K562 (cell line): ENCODE measurements around the gene ZSWIM6. TPM values are rescaled to one million over a fixed set of nuclear protein-coding genes. Genes with fewer than 3 reads are reported as not detected.
A peak's percentile ranks its signal among the peaks of the same experiment; 100 is the strongest.

Source experiments
- ATAC-seq: fragments of 200-7000 bp; cut with Tn5 transposase; 3 replicates; pipeline ENCODE4 v1.9.1; 2020; ENCODE audit warnings: moderate library complexity
- BruUV-seq: library from RNA; stranded (reverse); fragments of 400-500 nt; replicated peaks from 2 replicates; lab custom pipeline; 2021; lab: Mats Ljungman, UMichigan
- CTCF ChIA-PET: fragments of 300-600 bp; formaldehyde crosslinking; extraction: SDS; loops from one replicate; lab custom pipeline; 2021; ENCODE audit warnings: low intra/inter-chr PET ratio; lab: Yijun Ruan, JAX
- POLR2A ChIA-PET: fragments of 300-600, 350-650 bp; sonication (Branson Sonifier 250); formaldehyde crosslinking; extraction: SDS; loops from one replicate; lab custom pipeline; 2021; ENCODE audit warnings: antibody characterized with exemption, inconsistent platforms; lab: Yijun Ruan, JAX
- DNase-seq, 4 experiments: peaks; one replicate each; pipeline versions ENCODE4 v3.0.0 to v3.0.0-alpha.2; 2011 to 2018; ENCODE audit warnings: low spot score in 3 of 4, mixed read lengths in 3 of 4; ENCODE audit errors: extremely low read depth in 1 of 4
- FAIRE-seq: peaks from 2 replicates; lab custom pipeline; 2011; peaks lifted over from hg19 to GRCh38; lab: Jason Lieb, UNC
- H2AFZ ChIP-seq: 2 replicates; pipeline ENCODE4 v1.6.0; 2011; ENCODE audit warnings: low read depth, low read length, control low read depth, inconsistent platforms
- H3K27ac ChIP-seq: fragments of 200-600 bp; 3 replicates; pipeline ENCODE4 v1.8.0; 2011; ENCODE audit warnings: low read depth, mild to moderate bottlenecking, control low read depth, inconsistent platforms, low read length, moderate library complexity, mixed read lengths; ENCODE audit errors: extremely low read depth
- H3K27me3 ChIP-seq, 2 experiments: fragments of 300-600 bp in 1 of 2; 2 replicates in 1 of 2; 3 replicates in 1 of 2; pipeline versions ENCODE4 v1.6.0 to v1.8.0; 2011; ENCODE audit warnings: inconsistent platforms in 2 of 2, low read length in 2 of 2, mild to moderate bottlenecking in 1 of 2, mixed read lengths in 1 of 2, moderate library complexity in 1 of 2; ENCODE audit not compliant: control insufficient read depth in 2 of 2, insufficient read depth in 2 of 2
- H3K36me3 ChIP-seq: fragments of 300-600 bp; 3 replicates; pipeline ENCODE4 v1.8.0; 2011; ENCODE audit warnings: mild to moderate bottlenecking, low read length, inconsistent platforms; ENCODE audit not compliant: control insufficient read depth, insufficient read depth
- H3K4me1 ChIP-seq, 2 experiments: fragments of 200-600 bp in 1 of 2; replicated peaks in 1 of 2; 2 replicates in 1 of 2; 3 replicates in 1 of 2; pipeline versions ENCODE4 v1.5.1 to v1.8.0; 2011; ENCODE audit warnings: inconsistent platforms in 2 of 2, low read length in 2 of 2, mild to moderate bottlenecking in 1 of 2, mixed read lengths in 1 of 2, moderate library complexity in 1 of 2; ENCODE audit not compliant: control insufficient read depth in 2 of 2, insufficient read depth in 2 of 2
- H3K4me2 ChIP-seq: 2 replicates; pipeline ENCODE4 v1.6.1; 2011; ENCODE audit warnings: low read length, control low read depth, inconsistent platforms, mixed read lengths; ENCODE audit not compliant: insufficient read depth
- H3K4me3 ChIP-seq: fragments of 200-600 bp; sonication (generic), shearing (Covaris generic); 2 replicates; pipeline ENCODE4 v1.5.1; 2016; ENCODE audit warnings: control low read depth, inconsistent platforms
- H3K79me2 ChIP-seq: fragments of 200-600 bp; 3 replicates; pipeline ENCODE4 v1.8.0; 2011; ENCODE audit warnings: low read length, inconsistent platforms; ENCODE audit not compliant: control insufficient read depth, insufficient read depth
- H3K9ac ChIP-seq, 2 experiments: 2 replicates each; pipeline versions ENCODE4 v1.6.0 to v1.6.1; 2011; ENCODE audit warnings: low read depth in 2 of 2, low read length in 2 of 2, control low read depth in 1 of 2, inconsistent platforms in 1 of 2, mild to moderate bottlenecking in 1 of 2, mixed read lengths in 1 of 2; ENCODE audit not compliant: insufficient read depth in 1 of 2
- H3K9me1 ChIP-seq: one replicate; pipeline ENCODE4 v1.6.0; 2011; ENCODE audit warnings: inconsistent platforms, mild to moderate bottlenecking, low read length, moderate library complexity; ENCODE audit not compliant: control insufficient read depth, insufficient read depth
- H3K9me3 ChIP-seq: replicated peaks from 2 replicates; pipeline ENCODE4 v1.5.1; 2011; ENCODE audit warnings: low read depth, low read length, inconsistent platforms; ENCODE audit not compliant: control insufficient read depth, insufficient read depth
- H4K20me1 ChIP-seq: replicated peaks from 2 replicates; pipeline ENCODE4 v1.6.1; 2011; ENCODE audit warnings: low read length, inconsistent platforms, mixed read lengths; ENCODE audit not compliant: control insufficient read depth, insufficient read depth
- FOXP4 ChIP-seq: sonication (generic); formaldehyde crosslinking; IDR thresholded peaks from 2 replicates; pipeline ENCODE4 v1.8.0; 2022; ENCODE audit warnings: mild to moderate bottlenecking, missing genetic modification reagents, borderline replicate concordance
- JUNB ChIP-seq: fragments of 450-650 bp; formaldehyde crosslinking; conservative IDR thresholded peaks from 2 replicates; pipeline ENCODE4 v1.4.0; 2020; ENCODE audit warnings: mild to moderate bottlenecking
- MBD2 ChIP-seq: sonication (generic); IDR thresholded peaks from 2 replicates; pipeline ENCODE4 v1.6.1; 2016; ENCODE audit warnings: low read depth, borderline replicate concordance
- POLR2G ChIP-seq: fragments of 200-400 bp; formaldehyde crosslinking; IDR thresholded peaks from 2 replicates; pipeline ENCODE4 v1.6.1; 2017; ENCODE audit warnings: low read depth, mild to moderate bottlenecking, antibody characterized with exemption, low read length, moderate library complexity
- PTRF ChIP-seq: fragments of 450-650 bp; IDR thresholded peaks from 2 replicates; pipeline ENCODE4 v1.6.1; 2016; ENCODE audit warnings: mild to moderate bottlenecking, missing genetic modification characterization, missing compliant biosample characterization
- SIN3A ChIP-seq, 2 experiments: fragments of 150-350 bp in 1 of 2; IDR thresholded peaks; 2 replicates each; pipeline ENCODE4 v1.6.1; 2011 to 2016; ENCODE audit warnings: borderline replicate concordance in 2 of 2, low read depth in 2 of 2, low read length in 2 of 2, mild to moderate bottlenecking in 2 of 2, moderate library complexity in 2 of 2; ENCODE audit not compliant: control insufficient read depth in 1 of 2
- ZNF408 ChIP-seq: fragments of 250-450 bp; sonication (Bioruptor Pico); IDR thresholded peaks from 2 replicates; pipeline ENCODE4 v1.4.0; 2020; ENCODE audit warnings: low read depth, mild to moderate bottlenecking, moderate library complexity
- ZNF551 ChIP-seq: fragments of 250-450 bp; sonication (Bioruptor Pico); IDR thresholded peaks from 2 replicates; pipeline ENCODE4 v1.5.0; 2021; ENCODE audit warnings: mild to moderate bottlenecking, moderate library complexity
- WGBS: fragments of 100-300 bp; shearing (Covaris generic); methylation state at CpG from one replicate; pipeline ENCODE4 v1.1.6; 2016; ENCODE audit warnings: low coverage, mixed read lengths; ENCODE audit not compliant: insufficient coverage; ENCODE audit errors: missing lambda C conversion rate; 5-methylcytosine and 5-hydroxymethylcytosine counted together
- in situ Hi-C: fragments of 300-500 bp; cut with MboI; formaldehyde crosslinking; loops from 4 replicates; pipeline ENCODE4 v1.15.0; 2018; ENCODE audit warnings: inconsistent platforms, mixed read lengths
- intact Hi-C: fragments of 100-400 bp; cut with micrococcal nuclease; formaldehyde crosslinking; loops from 2 replicates; pipeline ENCODE4 v1.14.2; 2022
- polyA plus RNA-seq, 8 experiments: library from polyadenylated mRNA; depleted of rRNA in 4 of 8; stranded (reverse) in 5 of 8; unstranded in 3 of 8; fragments of >200 nt; fragmentation: Nextera tagmentation in 2 of 8; fragmentation: Illumina TruSeq in 1 of 8; extraction: Ambion mirVana in 2 of 8; extraction: Trizol in 1 of 8; gene quantifications; 2 replicates each; pipeline versions ENCODE4 v1.2.1 to v1.2.3, GENCODE V29; 2011 to 2014; ENCODE audit warnings: inconsistent platforms in 1 of 8, missing spikeins in 1 of 8
- total RNA-seq, 7 experiments: library from RNA; depleted of rRNA in 6 of 7; stranded (reverse); fragments of >200 nt in 6 of 7; fragmentation: Illumina TruSeq in 2 of 7; extraction: Trizol in 2 of 7; gene quantifications; 2 replicates each; pipeline versions ENCODE4 v1.2.1 to v1.2.3, GENCODE V29; 2011 to 2021; ENCODE audit warnings: low replicate concordance in 1 of 7
- TF ChIP-seq, protein P1 (sequence below): fragments of 200-400 bp; formaldehyde crosslinking; IDR thresholded peaks from 2 replicates; pipeline ENCODE4 v1.6.1; 2017; ENCODE audit warnings: mild to moderate bottlenecking, low read depth, low read length, moderate library complexity
- TF ChIP-seq, protein P2 (sequence below): sonication (generic); formaldehyde crosslinking; IDR thresholded peaks from 2 replicates; pipeline ENCODE4 v1.5.0; 2020; ENCODE audit warnings: missing genetic modification reagents

The ZSWIM6 gene
- total and polyA plus RNA-seq, 9 of the 15 experiments (the other 6 are each of a cell fraction or from before 2014, with no cell fraction given), result 0.81 to 3.2 (median 2.0) TPM

- TF ChIP-seq, protein P1, sequence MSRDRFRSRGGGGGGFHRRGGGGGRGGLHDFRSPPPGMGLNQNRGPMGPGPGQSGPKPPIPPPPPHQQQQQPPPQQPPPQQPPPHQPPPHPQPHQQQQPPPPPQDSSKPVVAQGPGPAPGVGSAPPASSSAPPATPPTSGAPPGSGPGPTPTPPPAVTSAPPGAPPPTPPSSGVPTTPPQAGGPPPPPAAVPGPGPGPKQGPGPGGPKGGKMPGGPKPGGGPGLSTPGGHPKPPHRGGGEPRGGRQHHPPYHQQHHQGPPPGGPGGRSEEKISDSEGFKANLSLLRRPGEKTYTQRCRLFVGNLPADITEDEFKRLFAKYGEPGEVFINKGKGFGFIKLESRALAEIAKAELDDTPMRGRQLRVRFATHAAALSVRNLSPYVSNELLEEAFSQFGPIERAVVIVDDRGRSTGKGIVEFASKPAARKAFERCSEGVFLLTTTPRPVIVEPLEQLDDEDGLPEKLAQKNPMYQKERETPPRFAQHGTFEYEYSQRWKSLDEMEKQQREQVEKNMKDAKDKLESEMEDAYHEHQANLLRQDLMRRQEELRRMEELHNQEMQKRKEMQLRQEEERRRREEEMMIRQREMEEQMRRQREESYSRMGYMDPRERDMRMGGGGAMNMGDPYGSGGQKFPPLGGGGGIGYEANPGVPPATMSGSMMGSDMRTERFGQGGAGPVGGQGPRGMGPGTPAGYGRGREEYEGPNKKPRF, result no peak
- TF ChIP-seq PTRF (tag), result no peak
- no peak for TF ChIP-seq MBD2
- TF ChIP-seq, protein P2, sequence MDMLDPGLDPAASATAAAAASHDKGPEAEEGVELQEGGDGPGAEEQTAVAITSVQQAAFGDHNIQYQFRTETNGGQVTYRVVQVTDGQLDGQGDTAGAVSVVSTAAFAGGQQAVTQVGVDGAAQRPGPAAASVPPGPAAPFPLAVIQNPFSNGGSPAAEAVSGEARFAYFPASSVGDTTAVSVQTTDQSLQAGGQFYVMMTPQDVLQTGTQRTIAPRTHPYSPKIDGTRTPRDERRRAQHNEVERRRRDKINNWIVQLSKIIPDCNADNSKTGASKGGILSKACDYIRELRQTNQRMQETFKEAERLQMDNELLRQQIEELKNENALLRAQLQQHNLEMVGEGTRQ (CRISPR knock-in tag), result no peak
- no peak for TF ChIP-seq ZNF551
- TF ChIP-seq POLR2G, result no peak
Measured at GRCh38 chr5:61467766-61468482, 135.9 kb downstream of the ZSWIM6 start (continued).

DNA sequence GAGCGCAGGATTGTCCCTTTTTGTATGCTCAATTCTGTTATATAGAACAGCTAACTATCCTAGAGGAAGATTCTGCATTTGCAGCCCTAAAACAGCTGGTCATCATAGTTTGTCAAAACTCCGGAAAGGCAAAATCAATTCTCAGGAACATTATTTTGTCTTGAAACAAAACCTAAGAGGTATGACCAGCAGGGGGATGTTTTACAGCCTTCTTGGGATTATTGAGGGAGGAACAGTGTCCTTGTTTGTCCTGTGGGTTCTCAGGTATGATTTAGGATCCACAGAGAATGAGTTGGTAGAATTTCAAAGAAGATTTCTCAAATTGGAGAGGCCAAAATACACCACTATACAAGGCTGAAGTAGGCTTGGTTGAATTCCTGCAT, 136.4 kb downstream of the ZSWIM6 start:
- H3K27me3 ChIP-seq, result peaks cover 0 to 4% of the 10 kb centered on the region in 2 experiments; a peak in 1 of 5 replicates
- WGBS, result 26% methylated on average over 2 of the region's 2 CpGs
- H3K9ac ChIP-seq, result no peak overlapping the region
- no peaks in the 10 kb centered on the region for H3K9me3 ChIP-seq
- no peaks in the 10 kb centered on the region for H3K36me3 ChIP-seq
- no peaks in the 10 kb centered on the region for H3K9me1 ChIP-seq
- TF ChIP-seq MBD2, result no peak
- TF ChIP-seq SIN3A (IDR thresholded peaks at IDR 0.05; ENCODE audit: borderline replicate concordance in 2 of 2, control insufficient read depth in 1 of 2, low read depth in 2 of 2, low read length in 2 of 2), result no peak
- no peak for TF ChIP-seq FOXP4
- TF ChIP-seq JUNB (CRISPR knock-in tag), result no peak
- TF ChIP-seq ZNF408 (CRISPR knock-in tag), result no peak
- intact Hi-C loops, result no loop called here
- FAIRE-seq (peak; percentile 26), ATAC-seq (no peak), DNase-seq (peak in 1 of 4 experiments; percentile 7)
- no peak overlapping the region for H2AFZ ChIP-seq
- H3K27ac ChIP-seq, result no peak overlapping the region
- H3K4me3 ChIP-seq, result no peak overlapping the region
- ChIA-PET POLR2A (interaction anchor here (1.1 kb wide), 1 partner anchor 18 kb away, joined by 4 read pairs; no protein-coding TSS in a partner anchor), CTCF (no interaction called here)
- no peaks in the 10 kb centered on the region for H3K4me1 ChIP-seq
- no peak overlapping the region for H3K4me2 ChIP-seq
- no peaks in the 10 kb centered on the region for H3K79me2 ChIP-seq
- no TSS peak for BruUV-seq
- H4K20me1 ChIP-seq, result no peaks in the 10 kb centered on the region
- in situ Hi-C loops, result no loop called here
